ENCODE measurements around the gene KCNJ12. TPM values are rescaled to one million over a fixed set of nuclear protein-coding genes. Genes with fewer than 3 reads are reported as not detected.
"Not testable (repeated sequence)": the region's sequence is repeated elsewhere in the genome, so short reads cannot be mapped to it uniquely, and the experiment has no call there.

KCNJ12 gene
- total RNA-seq, 1 donor from 2014 or later: 6.1 TPM

GRCh38 chr17:21409971-21410370, 33.8 kb downstream of the KCNJ12 start:
- not testable (repeated sequence) for H3K9me3 Mint-ChIP-seq; H3K27ac Mint-ChIP-seq (ENCODE audit: unreplicated experiment); H3K4me3 Mint-ChIP-seq; H3K4me1 Mint-ChIP-seq; DNase-seq (ENCODE audit: low read depth, low spot score); H3K36me3 Mint-ChIP-seq (ENCODE audit: low read depth); H3K27me3 Mint-ChIP-seq (ENCODE audit: low read depth)

GRCh38 chr17:21410371-21410770, 34.2 kb downstream of the KCNJ12 start:
- H3K27ac Mint-ChIP-seq (ENCODE audit: unreplicated experiment); H3K9me3 Mint-ChIP-seq; H3K36me3 Mint-ChIP-seq (ENCODE audit: low read depth): not testable (repeated sequence)

GRCh38 chr17:21410906-21411678, 34.9 kb downstream of the KCNJ12 start:
- not testable (repeated sequence) for H3K4me1 Mint-ChIP-seq; H3K4me3 Mint-ChIP-seq; H3K27me3 Mint-ChIP-seq (ENCODE audit: low read depth); H3K9me3 Mint-ChIP-seq; DNase-seq (ENCODE audit: low read depth, low spot score); H3K36me3 Mint-ChIP-seq (ENCODE audit: low read depth); H3K27ac Mint-ChIP-seq (ENCODE audit: unreplicated experiment)

More at GRCh38 chr17:21410371-21410770, 34.2 kb downstream of the KCNJ12 start:
- not testable (repeated sequence) for H3K4me3 Mint-ChIP-seq; H3K4me1 Mint-ChIP-seq; DNase-seq (ENCODE audit: low read depth, low spot score); H3K27me3 Mint-ChIP-seq (ENCODE audit: low read depth)

GRCh38 chr17:21411679-21412205, 35.6 kb downstream of the KCNJ12 start:
- H3K36me3 Mint-ChIP-seq (ENCODE audit: low read depth); H3K4me1 Mint-ChIP-seq; DNase-seq (ENCODE audit: low read depth, low spot score); H3K27ac Mint-ChIP-seq (ENCODE audit: unreplicated experiment); H3K27me3 Mint-ChIP-seq (ENCODE audit: low read depth); H3K9me3 Mint-ChIP-seq; H3K4me3 Mint-ChIP-seq: not testable (repeated sequence)

DNA sequence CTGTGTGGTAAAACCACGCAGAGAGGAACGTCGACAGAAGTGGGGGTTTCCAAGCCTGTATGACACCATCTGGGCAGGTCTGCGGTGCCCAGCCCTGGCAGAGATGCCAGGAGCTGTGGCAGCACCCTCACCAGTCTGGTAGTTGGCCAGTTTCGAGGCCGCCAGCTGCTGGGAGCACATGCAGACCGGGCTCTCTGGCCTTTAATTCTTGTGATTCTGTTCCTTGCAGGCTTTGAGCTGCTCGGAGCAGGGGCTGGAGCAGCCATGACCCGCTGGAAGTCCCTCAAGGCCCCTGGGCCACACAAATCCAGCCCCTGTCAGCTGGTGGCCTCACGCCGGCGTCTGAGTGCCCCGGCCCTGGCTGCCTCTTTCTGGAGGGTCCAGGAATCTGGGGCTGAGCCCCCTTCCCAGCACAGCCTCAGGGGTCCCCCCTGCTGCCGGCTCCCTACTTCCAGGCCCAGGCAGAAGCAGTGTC, 36.1 kb downstream of the KCNJ12 start:
- not testable (repeated sequence) for H3K27ac Mint-ChIP-seq (ENCODE audit: unreplicated experiment); H3K4me1 Mint-ChIP-seq; H3K4me3 Mint-ChIP-seq; H3K36me3 Mint-ChIP-seq (ENCODE audit: low read depth); H3K9me3 Mint-ChIP-seq; H3K27me3 Mint-ChIP-seq (ENCODE audit: low read depth); DNase-seq (ENCODE audit: low read depth, low spot score)

- not testable (repeated sequence) for H3K27me3 Mint-ChIP-seq (ENCODE audit: low read depth); H3K4me3 Mint-ChIP-seq; H3K4me1 Mint-ChIP-seq; H3K9me3 Mint-ChIP-seq; H3K36me3 Mint-ChIP-seq (ENCODE audit: low read depth); H3K27ac Mint-ChIP-seq (ENCODE audit: unreplicated experiment); DNase-seq (ENCODE audit: low read depth, low spot score)
Observed at GRCh38 chr17:21413570-21414279, 37.6 kb downstream of the KCNJ12 start.

GRCh38 chr17:21414616-21415015, 38.5 kb downstream of the KCNJ12 start:
- not testable (repeated sequence) for DNase-seq (ENCODE audit: low read depth, low spot score); H3K4me1 Mint-ChIP-seq; H3K27me3 Mint-ChIP-seq (ENCODE audit: low read depth); H3K36me3 Mint-ChIP-seq (ENCODE audit: low read depth); H3K9me3 Mint-ChIP-seq; H3K27ac Mint-ChIP-seq (ENCODE audit: unreplicated experiment); H3K4me3 Mint-ChIP-seq

DNA sequence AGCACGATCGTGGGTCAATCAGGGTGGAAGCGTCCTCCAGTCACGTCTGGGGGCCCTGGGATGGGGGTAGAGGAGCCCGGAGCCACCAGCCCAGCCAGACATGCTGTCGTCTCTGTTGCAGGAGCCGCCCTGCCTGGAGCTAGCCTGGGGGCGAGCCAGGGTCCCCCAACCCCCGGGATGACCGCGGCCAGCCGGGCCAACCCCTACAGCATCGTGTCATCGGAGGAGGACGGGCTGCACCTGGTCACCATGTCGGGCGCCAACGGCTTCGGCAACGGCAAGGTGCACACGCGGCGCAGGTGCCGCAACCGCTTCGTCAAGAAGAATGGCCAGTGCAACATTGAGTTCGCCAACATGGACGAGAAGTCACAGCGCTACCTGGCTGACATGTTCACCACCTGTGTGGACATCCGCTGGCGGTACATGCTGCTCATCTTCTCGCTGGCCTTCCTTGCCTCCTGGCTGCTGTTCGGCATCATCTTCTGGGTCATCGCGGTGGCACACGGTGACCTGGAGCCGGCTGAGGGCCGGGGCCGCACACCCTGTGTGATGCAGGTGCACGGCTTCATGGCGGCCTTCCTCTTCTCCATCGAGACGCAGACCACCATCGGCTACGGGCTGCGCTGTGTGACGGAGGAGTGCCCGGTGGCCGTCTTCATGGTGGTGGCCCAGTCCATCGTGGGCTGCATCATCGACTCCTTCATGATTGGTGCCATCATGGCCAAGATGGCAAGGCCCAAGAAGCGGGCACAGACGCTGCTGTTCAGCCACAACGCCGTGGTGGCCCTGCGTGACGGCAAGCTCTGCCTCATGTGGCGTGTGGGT, 39.2 kb downstream of the KCNJ12 start:
- not testable (repeated sequence) for H3K9me3 Mint-ChIP-seq; H3K36me3 Mint-ChIP-seq (ENCODE audit: low read depth); DNase-seq (ENCODE audit: low read depth, low spot score); H3K27me3 Mint-ChIP-seq (ENCODE audit: low read depth); H3K27ac Mint-ChIP-seq (ENCODE audit: unreplicated experiment); H3K4me3 Mint-ChIP-seq; H3K4me1 Mint-ChIP-seq

GRCh38 chr17:21416471-21416981, 40.4 kb downstream of the KCNJ12 start:
- H3K4me1 Mint-ChIP-seq; DNase-seq (ENCODE audit: low read depth, low spot score); H3K27me3 Mint-ChIP-seq (ENCODE audit: low read depth); H3K27ac Mint-ChIP-seq (ENCODE audit: unreplicated experiment); H3K9me3 Mint-ChIP-seq; H3K36me3 Mint-ChIP-seq (ENCODE audit: low read depth); H3K4me3 Mint-ChIP-seq: not testable (repeated sequence)

DNA sequence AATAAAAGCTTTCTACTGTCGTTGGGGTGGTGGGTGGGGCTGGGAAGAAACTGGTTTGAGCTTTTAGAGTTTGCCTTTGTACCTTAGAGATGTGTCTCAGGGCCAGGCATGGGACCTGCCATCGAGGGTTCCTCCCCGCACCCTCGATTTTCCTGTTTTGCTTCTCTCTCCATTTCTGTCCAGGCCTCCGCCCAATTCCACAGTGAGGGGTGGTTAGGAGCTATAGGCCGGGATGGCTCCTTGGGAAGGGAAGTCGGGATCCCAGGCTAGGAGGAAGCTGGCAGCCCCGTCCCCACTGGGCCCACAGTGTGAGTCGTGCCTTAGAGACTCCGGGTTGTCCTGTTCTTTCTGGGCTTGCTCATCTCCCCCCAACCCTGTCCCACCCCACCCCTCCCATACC, 41.2 kb downstream of the KCNJ12 start:
- DNase-seq (ENCODE audit: low read depth, low spot score); H3K36me3 Mint-ChIP-seq (ENCODE audit: low read depth); H3K27ac Mint-ChIP-seq (ENCODE audit: unreplicated experiment); H3K27me3 Mint-ChIP-seq (ENCODE audit: low read depth); H3K9me3 Mint-ChIP-seq; H3K4me3 Mint-ChIP-seq; H3K4me1 Mint-ChIP-seq: not testable (repeated sequence)
